Skeletal muscle tissue (tissue), 4 donors: ENCODE results near the gene ELMO1. TPM values are rescaled to one million over a fixed set of nuclear protein-coding genes. Genes with fewer than 3 reads are reported as not detected.

Source experiments
- H3K27ac ChIP-seq: one replicate; pipeline ENCODE4 v1.7.0; 2013; ENCODE audit warnings: mild to moderate bottlenecking, low read depth, low read length, inconsistent platforms
- H3K27me3 ChIP-seq, 3 donors: one replicate each; pipeline ENCODE4 v1.7.0; 2013; ENCODE audit warnings: low read length in 3 of 3; ENCODE audit not compliant: control insufficient read depth in 3 of 3, insufficient read depth in 3 of 3
- H3K36me3 ChIP-seq, 3 donors: one replicate each; pipeline ENCODE4 v1.7.0; 2013; ENCODE audit warnings: low read length in 3 of 3; ENCODE audit not compliant: control insufficient read depth in 3 of 3, insufficient read depth in 3 of 3
- H3K4me1 ChIP-seq, 3 donors: one replicate each; pipeline ENCODE4 v1.7.0; 2013; ENCODE audit warnings: low read length in 3 of 3, mild to moderate bottlenecking in 3 of 3; ENCODE audit not compliant: control insufficient read depth in 3 of 3, insufficient read depth in 3 of 3
- H3K4me3 ChIP-seq, 3 donors: one replicate each; pipeline ENCODE4 v1.7.0; 2013; ENCODE audit warnings: low read length in 3 of 3
- H3K9ac ChIP-seq, 3 donors: one replicate each; pipeline ENCODE4 v1.7.0; 2013; ENCODE audit warnings: low read length in 3 of 3, mild to moderate bottlenecking in 3 of 3, moderate library complexity in 2 of 3, low read depth in 1 of 3
- H3K9me3 ChIP-seq, 3 donors: one replicate each; pipeline ENCODE4 v1.7.0; 2013; ENCODE audit warnings: low read length in 3 of 3; ENCODE audit not compliant: control insufficient read depth in 3 of 3
- total RNA-seq: library from RNA; depleted of rRNA; stranded (reverse); fragments of >200 nt; gene quantifications from one replicate; pipeline ENCODE4 v1.2.3, GENCODE V29; 2014
- donor health status: Osteomylitis.

The ELMO1 gene
- total RNA-seq, 1 donor from 2014 or later: 52.7 TPM

- Histone ChIP-seq H3K4me1 (no peaks in the 10 kb centered on the region), H3K27me3 (no peaks in the 10 kb centered on the region), H3K9me3 (no peaks in the 10 kb centered on the region), H3K4me3 (no peak overlapping the region), H3K36me3 (no peaks in the 10 kb centered on the region), H3K9ac (no peak overlapping the region), H3K27ac (no peak overlapping the region)
These were observed 628.0 kb downstream of the ELMO1 start for GRCh38 chr7:36820527-36821170.

- Histone ChIP-seq H3K27ac (no peak overlapping the region), H3K9ac (no peak overlapping the region), H3K36me3 (no peaks in the 10 kb centered on the region), H3K4me3 (no peak overlapping the region), H3K27me3 (no peaks in the 10 kb centered on the region), H3K9me3 (no peaks in the 10 kb centered on the region), H3K4me1 (no peaks in the 10 kb centered on the region)
These were observed 629.0 kb downstream of the ELMO1 start for GRCh38 chr7:36819639-36820038.

- H3K9ac ChIP-seq: no peak overlapping the region
- H3K27ac ChIP-seq: no peak overlapping the region
- no peak overlapping the region for H3K4me3 ChIP-seq
- H3K9me3 ChIP-seq: no peaks in the 10 kb centered on the region
- H3K4me1 ChIP-seq: no peaks in the 10 kb centered on the region
- no peaks in the 10 kb centered on the region for H3K27me3 ChIP-seq
- no peaks in the 10 kb centered on the region for H3K36me3 ChIP-seq
These were observed 634.4 kb downstream of the ELMO1 start for GRCh38 chr7:36814311-36814710.

- no peak overlapping the region for H3K27ac ChIP-seq
- H3K27me3 ChIP-seq: peaks cover 0 to 3% (median 0%) of the 10 kb centered on the region in 3 donors
- no peak overlapping the region for H3K9ac ChIP-seq
- H3K9me3 ChIP-seq: no peaks in the 10 kb centered on the region
- no peaks in the 10 kb centered on the region for H3K36me3 ChIP-seq
- no peak overlapping the region for H3K4me3 ChIP-seq
- no peaks in the 10 kb centered on the region for H3K4me1 ChIP-seq
These were observed 636.9 kb downstream of the ELMO1 start for GRCh38 chr7:36811807-36812206.

- no peak overlapping the region for H3K4me3 ChIP-seq
- no peak overlapping the region for H3K27ac ChIP-seq
- H3K9me3 ChIP-seq: no peaks in the 10 kb centered on the region
- no peaks in the 10 kb centered on the region for H3K36me3 ChIP-seq
- H3K4me1 ChIP-seq: no peaks in the 10 kb centered on the region
- H3K9ac ChIP-seq: no peak overlapping the region
- H3K27me3 ChIP-seq: peaks cover 0 to 7% (median 0%) of the 10 kb centered on the region in 3 donors
These were observed 638.2 kb downstream of the ELMO1 start for GRCh38 chr7:36810489-36810888.

- Histone ChIP-seq H3K27ac (no peak overlapping the region), H3K27me3 (peaks cover 0 to 7% (median 0%) of the 10 kb centered on the region in 3 donors), H3K9ac (no peak overlapping the region), H3K9me3 (no peaks in the 10 kb centered on the region), H3K4me1 (no peaks in the 10 kb centered on the region), H3K36me3 (no peaks in the 10 kb centered on the region), H3K4me3 (no peak overlapping the region)
These were observed 638.6 kb downstream of the ELMO1 start for GRCh38 chr7:36810032-36810431.

- no peaks in the 10 kb centered on the region for H3K9me3 ChIP-seq
- no peak overlapping the region for H3K4me3 ChIP-seq
- H3K27me3 ChIP-seq: peaks cover 0 to 7% (median 0%) of the 10 kb centered on the region in 3 donors
- no peak overlapping the region for H3K9ac ChIP-seq
- H3K36me3 ChIP-seq: no peaks in the 10 kb centered on the region
- H3K27ac ChIP-seq: no peak overlapping the region
- no peaks in the 10 kb centered on the region for H3K4me1 ChIP-seq
These were observed 639.2 kb downstream of the ELMO1 start for GRCh38 chr7:36809510-36809909.

- no peaks in the 10 kb centered on the region for H3K36me3 ChIP-seq
- H3K4me1 ChIP-seq: no peaks in the 10 kb centered on the region
- no peak overlapping the region for H3K27ac ChIP-seq
- H3K9ac ChIP-seq: no peak overlapping the region
- H3K9me3 ChIP-seq: no peaks in the 10 kb centered on the region
- no peak overlapping the region for H3K4me3 ChIP-seq
- peaks cover 0 to 7% (median 0%) of the 10 kb centered on the region in 3 donors for H3K27me3 ChIP-seq
These were observed 639.6 kb downstream of the ELMO1 start for GRCh38 chr7:36809086-36809485.

- Histone ChIP-seq H3K9ac (no peak overlapping the region), H3K36me3 (no peaks in the 10 kb centered on the region), H3K27ac (no peak overlapping the region), H3K4me3 (no peak overlapping the region), H3K9me3 (no peaks in the 10 kb centered on the region), H3K27me3 (peaks cover 0 to 7% (median 0%) of the 10 kb centered on the region in 3 donors), H3K4me1 (no peaks in the 10 kb centered on the region)
These were observed 641.8 kb downstream of the ELMO1 start for GRCh38 chr7:36806891-36807290.
